Neuron (in vitro differentiated cells): ENCODE data around the gene HAND1.

Experiments used
- H2AFZ ChIP-seq: one replicate; pipeline ENCODE4 v1.6.1; 2013; ENCODE audit warnings: low read depth, mild to moderate bottlenecking, inconsistent platforms, low read length, moderate library complexity
- H3K27me3 ChIP-seq: one replicate; pipeline ENCODE4 v1.6.1; 2013; ENCODE audit warnings: low read length; ENCODE audit not compliant: insufficient read depth
- H3K36me3 ChIP-seq: one replicate; pipeline ENCODE4 v1.6.1; 2013; ENCODE audit warnings: low read length; ENCODE audit not compliant: insufficient read depth
- H3K4me1 ChIP-seq: one replicate; pipeline ENCODE4 v1.6.1; 2013; ENCODE audit warnings: low read length; ENCODE audit not compliant: insufficient read depth
- H3K4me3 ChIP-seq: 2 replicates; pipeline ENCODE4 v1.5.1; 2013; ENCODE audit warnings: mild to moderate bottlenecking, low read length, moderate library complexity
- H3K9me3 ChIP-seq: one replicate; pipeline ENCODE4 v1.6.1; 2013; ENCODE audit warnings: low read length

HAND1 gene

DNA sequence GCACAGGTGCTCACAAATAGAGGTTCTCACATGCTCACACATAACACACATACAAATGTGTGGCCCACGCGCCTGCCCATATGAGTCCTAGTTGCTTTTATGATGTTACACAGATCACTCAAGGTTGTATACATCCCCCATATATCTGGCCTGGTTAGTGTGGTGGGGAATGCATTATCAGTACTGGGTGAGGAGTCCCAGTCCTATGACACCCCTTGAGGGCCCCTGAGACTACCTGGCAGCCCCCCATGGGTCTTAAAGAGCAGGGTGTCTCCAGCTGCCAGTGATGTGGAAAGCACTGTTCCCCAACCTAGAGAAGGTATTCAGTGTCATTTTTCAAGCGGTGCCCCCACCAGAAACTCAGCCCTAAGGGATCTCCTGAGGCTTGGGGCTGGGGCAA lies 2.8 kb upstream of the HAND1 start:
- H3K9me3 ChIP-seq: no peaks in the 10 kb centered on the region

DNA sequence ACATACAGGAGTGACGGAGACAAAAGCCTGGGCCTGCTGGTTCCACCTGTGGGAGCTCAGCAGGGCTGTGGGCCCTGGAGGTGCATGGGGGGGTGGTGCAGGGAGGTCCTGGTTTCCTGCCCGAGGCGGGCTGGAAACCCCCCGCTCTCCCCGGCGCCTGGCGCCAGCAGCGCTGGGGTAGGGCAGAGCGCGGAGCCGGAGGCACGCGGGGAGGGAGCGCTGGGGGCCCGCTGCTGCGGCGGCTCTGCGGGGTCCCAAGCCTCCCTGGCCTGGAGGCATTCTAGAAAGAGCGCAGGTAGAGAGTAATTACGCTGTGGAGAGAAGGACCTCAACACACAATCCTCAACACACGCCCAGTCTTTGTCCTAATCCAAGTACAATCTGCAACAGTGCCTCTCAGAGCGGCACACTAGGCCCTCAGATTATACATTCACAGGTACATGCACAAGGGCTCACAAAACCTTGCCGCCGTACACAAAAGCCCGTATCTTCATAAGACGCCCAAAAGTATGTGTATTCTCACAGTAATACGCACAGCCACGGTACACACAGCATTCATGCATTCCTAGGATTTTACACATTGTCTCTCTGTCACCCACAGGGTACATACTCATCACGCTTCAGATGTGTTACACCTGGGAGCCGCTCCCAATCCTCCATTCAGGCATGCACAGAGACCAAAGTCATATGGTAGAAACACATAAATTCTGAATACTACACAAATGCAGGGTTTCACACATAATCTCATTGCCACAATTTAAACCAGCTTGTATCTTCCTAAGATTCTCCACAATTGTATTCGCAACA lies 2.1 kb upstream of the HAND1 start:
- Histone ChIP-seq H3K27me3 (peaks cover 100% of the 10 kb centered on the region), H2AFZ (no peak overlapping the region), H3K4me1 (peaks cover 5% of the 10 kb centered on the region), H3K9me3 (no peaks in the 10 kb centered on the region), H3K36me3 (no peaks in the 10 kb centered on the region), H3K4me3 (no peak overlapping the region)

More for the DNA sequence above, 2.8 kb upstream of the HAND1 start:
- H3K4me3 ChIP-seq: no peak overlapping the region
- no peaks in the 10 kb centered on the region for H3K36me3 ChIP-seq
- peaks cover 100% of the 10 kb centered on the region for H3K27me3 ChIP-seq
- peaks cover 5% of the 10 kb centered on the region for H3K4me1 ChIP-seq
- H2AFZ ChIP-seq: no peak overlapping the region

DNA sequence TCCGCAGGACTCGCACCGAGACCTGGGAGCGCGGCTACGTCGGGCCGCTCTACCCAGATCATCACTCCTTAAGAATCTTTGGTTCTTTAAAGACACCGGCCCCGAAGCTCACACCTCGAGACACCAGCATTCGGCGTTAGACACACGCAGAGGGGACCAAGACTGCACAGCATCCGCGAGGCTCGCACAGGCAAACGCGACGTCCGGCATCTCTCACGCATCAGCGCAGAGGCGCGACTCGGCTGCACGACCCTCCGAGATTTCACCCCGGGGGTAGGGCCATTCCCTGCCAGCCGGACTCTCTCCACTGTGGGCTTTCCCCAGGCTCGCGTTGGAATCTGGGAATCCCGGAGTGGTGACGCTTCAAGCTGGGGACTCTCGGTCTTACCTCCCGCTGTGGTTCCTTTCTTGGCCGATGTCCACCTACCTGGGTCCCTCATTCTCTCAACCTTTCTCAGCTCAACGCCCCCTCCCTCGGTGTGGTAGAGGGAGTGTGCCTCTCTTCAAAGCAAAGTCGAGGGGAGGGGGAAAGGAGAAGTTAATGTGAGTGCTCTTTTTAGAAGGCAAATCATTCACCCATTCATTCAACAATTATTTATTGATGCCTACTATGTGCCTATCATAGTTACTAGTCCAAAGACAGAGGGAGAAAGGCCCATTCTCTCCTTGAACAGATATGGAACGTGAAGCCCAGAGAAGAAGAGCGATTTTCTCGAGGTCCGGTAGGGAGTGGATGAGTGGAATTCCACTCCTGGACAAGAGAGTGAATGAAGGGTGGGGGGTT lies 1.3 kb upstream of the HAND1 start:
- Histone ChIP-seq H3K36me3 (no peaks in the 10 kb centered on the region), H3K9me3 (no peaks in the 10 kb centered on the region), H3K4me1 (peaks cover 5% of the 10 kb centered on the region), H3K4me3 (no peak overlapping the region), H2AFZ (no peak overlapping the region), H3K27me3 (peaks cover 100% of the 10 kb centered on the region)

DNA sequence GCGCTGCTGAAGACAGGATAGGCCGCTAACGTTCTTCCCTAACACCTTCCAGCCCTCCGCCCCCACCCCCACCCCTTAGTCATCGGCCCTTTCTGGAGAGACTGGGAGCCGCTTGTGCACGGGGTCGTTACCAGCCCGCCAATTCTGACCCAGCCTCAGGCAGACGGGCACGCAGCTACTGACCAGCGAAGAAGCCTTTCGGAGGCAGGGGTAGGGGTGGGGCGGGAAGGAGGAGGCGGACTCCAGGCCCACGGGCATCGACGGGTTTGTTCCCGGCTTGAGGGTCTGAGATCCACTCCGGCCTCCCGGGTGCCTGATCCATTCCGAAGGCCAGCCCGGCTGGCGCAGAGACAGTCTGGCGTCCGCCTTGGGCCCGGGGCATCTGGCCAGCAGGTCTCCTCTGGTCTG lies 729 bp upstream of the HAND1 start:
- Histone ChIP-seq H3K27me3 (peaks cover 100% of the 10 kb centered on the region), H3K36me3 (no peaks in the 10 kb centered on the region), H3K4me3 (no peak overlapping the region)

DNA sequence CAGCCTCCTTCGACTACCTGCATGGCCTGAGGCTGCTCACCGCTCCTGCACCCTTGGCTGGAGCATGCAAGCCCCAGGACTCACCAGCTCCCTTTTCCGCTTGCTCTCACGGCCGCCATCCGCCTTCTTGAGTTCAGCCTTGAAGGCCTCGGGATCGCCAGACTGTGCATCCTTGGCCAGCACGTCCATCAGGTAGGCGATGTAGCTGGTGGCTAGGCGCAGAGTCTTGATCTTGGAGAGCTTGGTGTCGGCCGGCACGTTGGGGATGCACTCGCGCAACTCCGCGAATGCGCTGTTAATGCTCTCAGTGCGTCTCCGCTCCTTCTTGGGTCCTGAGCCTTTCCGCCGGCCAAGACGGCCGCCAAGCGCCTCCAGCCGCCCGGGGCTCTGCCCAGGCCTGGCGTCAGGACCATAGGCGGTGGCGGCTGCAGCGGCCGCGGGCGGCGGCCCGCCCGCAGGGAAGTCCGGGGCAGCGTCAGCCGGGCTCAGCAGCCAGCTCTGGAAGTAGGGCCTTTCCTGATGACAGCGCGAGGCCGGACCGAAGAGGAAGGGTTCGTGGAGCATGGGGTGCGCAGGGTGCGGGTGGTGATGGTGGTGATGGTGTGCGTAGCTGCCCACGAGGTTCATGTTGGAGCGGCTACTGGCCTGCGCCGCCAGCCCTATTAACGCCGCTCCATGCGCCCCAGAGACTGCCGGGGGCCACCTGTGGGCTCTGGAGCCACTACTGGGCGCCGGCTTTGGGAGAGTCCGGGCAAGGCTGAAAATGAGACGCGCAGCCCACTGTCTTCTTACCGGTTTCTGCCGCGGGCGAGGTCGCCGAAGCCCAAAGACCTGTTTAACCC lies 424 bp downstream of the HAND1 start:
- peaks cover 100% of the 10 kb centered on the region for H3K27me3 ChIP-seq

More for the DNA sequence above, 729 bp upstream of the HAND1 start:
- Histone ChIP-seq H3K9me3 (no peaks in the 10 kb centered on the region), H3K4me1 (peaks cover 5% of the 10 kb centered on the region), H2AFZ (no peak overlapping the region)

DNA sequence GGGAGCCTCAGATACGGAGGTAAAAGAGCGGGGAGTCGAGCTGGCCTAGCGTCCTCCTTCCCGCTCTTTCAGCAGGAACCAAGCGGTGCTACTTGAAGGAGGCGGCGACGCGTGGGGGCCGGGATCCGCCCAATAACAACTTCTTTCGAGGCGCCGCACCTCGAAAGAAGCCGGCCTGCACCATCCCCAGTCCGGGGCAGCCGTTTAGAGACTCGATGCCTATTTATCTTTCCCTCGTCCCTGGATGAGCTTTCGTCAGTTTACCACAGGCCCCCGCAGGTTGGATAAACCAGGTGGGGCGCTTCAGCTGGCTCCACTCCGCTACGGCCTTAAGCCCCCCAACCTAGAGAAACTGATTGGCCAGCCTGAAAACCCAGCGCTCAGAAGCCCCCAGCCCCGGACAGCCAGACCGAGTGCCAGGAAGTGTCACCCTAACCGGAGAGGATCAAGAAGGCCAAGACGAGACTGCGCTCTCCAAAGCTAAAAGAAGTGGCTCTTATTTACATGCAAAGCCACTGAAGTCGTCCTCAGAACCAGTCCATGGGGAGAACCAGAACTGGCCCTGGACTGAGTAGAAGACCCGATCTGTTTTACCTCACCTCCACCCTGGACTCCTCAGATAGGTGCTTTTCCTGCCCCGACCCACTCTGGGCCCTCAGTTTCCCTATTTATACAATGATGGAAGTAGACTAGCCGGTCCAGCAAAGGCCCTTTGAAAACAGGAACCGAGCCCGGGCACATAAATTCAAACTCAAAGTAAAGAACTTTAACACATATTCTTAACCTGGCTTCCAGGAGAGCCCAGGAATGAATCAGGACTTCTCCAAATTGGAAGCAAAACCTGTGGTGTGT lies 1.4 kb downstream of the HAND1 start:
- peaks cover 5% of the 10 kb centered on the region for H3K4me1 ChIP-seq
- no peak overlapping the region for H2AFZ ChIP-seq
- no peaks in the 10 kb centered on the region for H3K36me3 ChIP-seq
- peaks cover 100% of the 10 kb centered on the region for H3K27me3 ChIP-seq
- H3K9me3 ChIP-seq: no peaks in the 10 kb centered on the region
- H3K4me3 ChIP-seq: no peak overlapping the region

More for the DNA sequence above, 424 bp downstream of the HAND1 start:
- H2AFZ ChIP-seq: no peak overlapping the region
- no peak overlapping the region for H3K4me3 ChIP-seq
- H3K4me1 ChIP-seq: peaks cover 5% of the 10 kb centered on the region
- no peaks in the 10 kb centered on the region for H3K36me3 ChIP-seq
- no peaks in the 10 kb centered on the region for H3K9me3 ChIP-seq

DNA sequence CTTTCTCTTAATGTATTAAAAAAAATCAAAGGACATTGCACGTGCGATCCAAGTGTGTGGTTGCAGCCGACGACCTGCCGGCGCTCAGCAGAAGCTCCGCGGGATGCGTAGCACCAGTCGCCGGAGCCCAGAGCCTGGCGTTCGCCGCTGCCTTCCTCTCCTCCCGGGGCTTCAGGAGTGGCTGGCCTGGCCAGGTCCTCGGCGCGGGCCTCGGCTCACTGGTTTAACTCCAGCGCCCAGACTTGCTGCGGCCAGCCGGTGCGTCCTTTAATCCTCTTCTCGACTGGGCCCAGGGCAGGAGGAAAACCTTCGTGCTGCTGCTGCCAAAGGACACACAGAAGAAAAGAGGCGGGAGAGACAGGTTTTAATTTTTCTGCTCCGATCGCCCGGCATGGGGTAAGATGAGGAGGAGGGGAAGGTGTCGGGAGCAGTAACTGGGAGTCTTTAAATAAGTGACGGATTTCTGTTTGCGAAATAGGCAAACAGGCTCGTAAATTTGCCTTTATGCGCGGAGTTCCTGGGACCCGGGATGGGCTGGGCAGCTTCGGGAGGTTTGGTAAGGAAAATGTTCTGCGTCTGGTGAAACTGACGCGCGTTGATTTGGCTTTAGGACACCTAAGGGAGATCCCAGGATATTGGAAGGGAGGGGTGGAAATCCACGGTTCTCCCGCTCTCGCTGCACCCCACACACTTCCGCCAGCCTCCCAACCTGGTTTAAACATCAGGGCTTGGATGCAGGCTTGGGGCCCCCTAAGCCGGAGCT lies 2.3 kb downstream of the HAND1 start:
- peaks cover 5% of the 10 kb centered on the region for H3K4me1 ChIP-seq
- no peaks in the 10 kb centered on the region for H3K36me3 ChIP-seq
- H3K4me3 ChIP-seq: no peak overlapping the region
- no peak overlapping the region for H2AFZ ChIP-seq
- no peaks in the 10 kb centered on the region for H3K9me3 ChIP-seq
- H3K27me3 ChIP-seq: peaks cover 100% of the 10 kb centered on the region

DNA sequence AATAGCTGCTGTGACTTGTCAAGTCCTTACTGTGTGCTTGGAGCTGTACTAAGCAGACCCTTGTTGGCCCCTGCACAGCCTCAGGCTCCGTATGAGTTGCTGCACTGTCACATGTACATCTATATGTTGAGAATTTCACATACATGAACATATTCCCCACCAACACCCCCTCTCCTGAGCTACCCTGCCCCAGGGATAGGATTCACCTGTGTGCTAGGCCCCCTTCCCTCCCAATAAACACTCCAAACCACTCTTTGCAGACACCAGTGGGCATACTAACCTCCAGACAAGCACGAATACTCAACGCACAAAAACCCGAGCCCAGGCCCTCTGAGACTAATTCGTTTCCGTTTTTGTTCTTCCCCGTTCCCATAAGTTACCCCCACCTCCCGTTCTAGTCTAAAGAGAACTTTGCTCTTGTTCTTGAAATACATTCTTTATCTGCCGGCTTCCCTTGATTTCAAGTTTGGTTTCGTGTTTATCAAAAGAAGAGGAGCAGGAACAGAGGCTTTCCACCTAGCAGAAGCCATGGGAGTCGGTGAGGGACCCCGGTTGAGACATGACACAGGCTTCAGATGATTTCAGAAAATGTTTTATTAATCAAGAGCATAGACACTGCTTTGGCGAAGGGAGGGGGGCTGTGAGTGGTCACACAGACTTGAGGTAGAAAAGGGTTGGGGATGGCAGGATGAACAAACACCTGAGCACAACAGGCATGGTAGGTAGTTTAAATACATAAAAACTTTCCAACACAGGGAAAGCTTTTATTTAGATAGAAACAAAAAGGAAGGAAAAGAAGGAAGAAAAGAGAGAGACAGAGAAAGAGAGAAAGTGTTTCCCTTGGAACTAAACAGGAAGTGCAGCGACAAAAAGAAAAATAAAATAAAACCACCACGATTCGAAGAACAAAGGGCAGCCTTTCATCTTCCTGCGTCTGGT lies 3.4 kb downstream of the HAND1 start:
- Histone ChIP-seq H3K9me3 (no peaks in the 10 kb centered on the region), H3K36me3 (no peaks in the 10 kb centered on the region), H3K4me3 (no peak overlapping the region), H2AFZ (no peak overlapping the region), H3K27me3 (peaks cover 98% of the 10 kb centered on the region), H3K4me1 (peaks cover 5% of the 10 kb centered on the region)

DNA sequence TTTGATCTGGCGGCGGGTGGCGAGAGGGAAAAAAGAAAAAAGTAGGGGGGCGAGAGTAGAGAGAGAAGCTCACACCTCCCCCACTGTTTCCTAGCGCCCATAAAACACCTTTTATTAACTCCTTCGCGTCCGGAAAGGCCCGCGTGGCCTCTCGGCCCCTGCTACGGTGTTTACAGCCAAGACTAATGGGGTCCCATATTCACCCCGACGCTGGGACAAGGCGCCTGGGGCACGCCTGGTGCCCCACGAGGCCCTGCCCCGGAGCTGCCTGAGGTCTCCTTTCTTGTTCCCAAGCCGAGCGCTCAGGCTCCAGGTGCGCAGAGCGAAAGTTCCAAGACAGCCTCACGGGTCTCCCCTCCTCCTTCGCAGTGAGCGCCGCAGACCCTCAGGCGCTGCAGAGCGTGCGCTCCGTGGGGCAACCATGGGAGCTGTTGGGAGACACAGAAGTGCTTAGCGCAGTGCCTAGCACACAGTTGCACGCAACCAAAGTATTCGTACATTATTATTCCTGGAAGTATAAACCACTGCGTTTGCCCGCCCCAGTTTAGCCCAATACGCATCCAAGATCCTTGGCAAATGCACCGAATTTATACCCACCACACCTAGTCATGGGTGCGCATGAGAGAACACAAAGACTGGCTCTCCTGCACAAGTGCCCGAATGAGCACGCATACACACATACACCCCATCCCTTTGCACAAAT lies 4.3 kb downstream of the HAND1 start:
- Histone ChIP-seq H2AFZ (no peak overlapping the region), H3K27me3 (peaks cover 93% of the 10 kb centered on the region), H3K4me1 (peaks cover 3% of the 10 kb centered on the region), H3K4me3 (no peak overlapping the region), H3K36me3 (no peaks in the 10 kb centered on the region), H3K9me3 (no peaks in the 10 kb centered on the region)

DNA sequence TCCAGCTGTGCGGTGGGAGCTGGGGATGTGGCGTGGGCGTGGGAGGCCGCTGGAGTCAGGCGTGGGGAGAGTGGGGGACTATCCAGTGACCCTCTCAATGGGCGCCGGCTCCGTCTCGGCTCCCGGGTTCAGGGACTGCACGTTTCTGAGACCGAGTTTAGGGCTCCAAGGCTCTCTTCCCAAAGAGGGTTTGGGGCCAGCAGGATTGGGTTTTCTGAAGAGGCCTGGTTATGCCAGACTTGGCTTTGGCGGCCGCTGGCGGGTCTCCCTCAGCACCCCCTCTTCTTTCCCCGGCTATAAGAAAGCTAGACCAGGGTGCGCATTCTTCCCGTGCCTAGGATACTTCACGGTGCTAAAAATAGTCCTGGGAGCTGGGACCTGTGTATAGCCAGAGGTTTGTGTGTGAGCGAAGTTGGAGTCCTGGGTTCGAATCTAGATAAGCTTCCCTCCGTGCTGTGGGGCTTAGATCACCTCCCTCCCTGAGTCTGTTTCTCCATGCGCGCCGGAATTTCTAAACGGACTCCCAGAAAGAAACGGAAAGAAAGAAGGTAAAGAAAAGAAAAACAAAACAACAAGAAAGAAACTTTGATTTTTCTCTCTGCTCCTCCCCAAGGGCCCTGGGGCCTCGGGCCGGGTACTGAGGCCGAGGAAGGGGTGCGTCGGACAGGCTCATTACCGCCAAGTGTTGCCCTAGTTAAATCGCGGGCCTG lies 5.0 kb downstream of the HAND1 start:
- Histone ChIP-seq H2AFZ (no peak overlapping the region), H3K36me3 (no peaks in the 10 kb centered on the region), H3K27me3 (peaks cover 86% of the 10 kb centered on the region), H3K4me3 (no peak overlapping the region), H3K4me1 (peaks cover 3% of the 10 kb centered on the region), H3K9me3 (no peaks in the 10 kb centered on the region)
